ENCODE data around the gene NAA16.
"Not testable (repeated sequence)": the region's sequence is repeated elsewhere in the genome, so short reads cannot be mapped to it uniquely, and the experiment has no call there.

Gene NAA16

DNA sequence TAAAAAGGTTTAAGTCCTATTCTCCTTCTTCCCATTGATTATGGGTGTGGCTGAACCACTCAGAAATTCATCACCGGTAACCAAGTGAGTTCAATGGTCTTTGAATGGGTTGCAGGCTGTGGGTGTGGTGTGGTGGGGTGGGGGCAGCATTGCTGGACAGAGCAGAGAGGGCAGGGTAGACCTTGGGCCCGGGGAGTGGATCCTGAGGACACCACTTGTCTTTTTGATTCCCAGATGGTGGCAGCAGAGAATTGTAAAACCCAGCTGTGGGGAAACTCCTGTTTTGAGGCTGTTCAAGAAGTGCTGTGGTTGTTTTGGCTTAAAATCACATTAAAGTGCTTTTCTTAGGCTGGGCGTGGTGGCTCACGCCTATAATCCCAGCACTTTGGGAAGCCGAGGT is 100.5 kb downstream of the NAA16 start:
- H3K4me3 ChIP-seq (replicated peaks; ENCODE audit: low read depth, low read length) = no peak overlapping the region
- no peak for DNase-seq (ENCODE audit: extremely low read depth, low read depth)
- TF ChIP-seq, protein P1, sequence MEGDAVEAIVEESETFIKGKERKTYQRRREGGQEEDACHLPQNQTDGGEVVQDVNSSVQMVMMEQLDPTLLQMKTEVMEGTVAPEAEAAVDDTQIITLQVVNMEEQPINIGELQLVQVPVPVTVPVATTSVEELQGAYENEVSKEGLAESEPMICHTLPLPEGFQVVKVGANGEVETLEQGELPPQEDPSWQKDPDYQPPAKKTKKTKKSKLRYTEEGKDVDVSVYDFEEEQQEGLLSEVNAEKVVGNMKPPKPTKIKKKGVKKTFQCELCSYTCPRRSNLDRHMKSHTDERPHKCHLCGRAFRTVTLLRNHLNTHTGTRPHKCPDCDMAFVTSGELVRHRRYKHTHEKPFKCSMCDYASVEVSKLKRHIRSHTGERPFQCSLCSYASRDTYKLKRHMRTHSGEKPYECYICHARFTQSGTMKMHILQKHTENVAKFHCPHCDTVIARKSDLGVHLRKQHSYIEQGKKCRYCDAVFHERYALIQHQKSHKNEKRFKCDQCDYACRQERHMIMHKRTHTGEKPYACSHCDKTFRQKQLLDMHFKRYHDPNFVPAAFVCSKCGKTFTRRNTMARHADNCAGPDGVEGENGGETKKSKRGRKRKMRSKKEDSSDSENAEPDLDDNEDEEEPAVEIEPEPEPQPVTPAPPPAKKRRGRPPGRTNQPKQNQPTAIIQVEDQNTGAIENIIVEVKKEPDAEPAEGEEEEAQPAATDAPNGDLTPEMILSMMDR (IDR thresholded peaks at IDR 0.05; ENCODE audit: low read depth, low read length, missing control alignments) = peak; percentile 28

DNA sequence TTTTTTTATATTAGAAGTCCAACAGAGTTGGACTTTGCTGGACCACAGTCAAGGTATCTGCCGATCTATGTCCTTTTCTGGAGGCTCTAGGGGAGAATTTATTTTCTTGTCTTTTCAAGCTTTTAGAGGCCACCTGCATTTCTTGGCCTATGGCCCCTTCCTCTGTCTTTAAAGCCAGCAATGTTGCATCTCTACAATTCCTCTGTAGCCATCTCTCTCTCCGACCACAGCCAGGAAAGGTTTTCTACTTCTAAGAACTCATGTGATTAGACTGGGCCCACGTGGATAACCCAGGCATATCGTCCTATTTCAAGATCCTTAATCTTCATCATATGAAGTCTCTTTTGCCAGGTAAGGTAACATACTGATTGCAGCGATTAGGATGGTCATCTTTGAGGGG is 102.8 kb downstream of the NAA16 start:
- TF ChIP-seq, protein P1 (IDR thresholded peaks at IDR 0.05; ENCODE audit: low read depth, low read length, missing control alignments) = no peak
- H3K4me3 ChIP-seq (replicated peaks; ENCODE audit: low read depth, low read length) = no peak overlapping the region
- no peak for DNase-seq (ENCODE audit: extremely low read depth, low read depth)

DNA sequence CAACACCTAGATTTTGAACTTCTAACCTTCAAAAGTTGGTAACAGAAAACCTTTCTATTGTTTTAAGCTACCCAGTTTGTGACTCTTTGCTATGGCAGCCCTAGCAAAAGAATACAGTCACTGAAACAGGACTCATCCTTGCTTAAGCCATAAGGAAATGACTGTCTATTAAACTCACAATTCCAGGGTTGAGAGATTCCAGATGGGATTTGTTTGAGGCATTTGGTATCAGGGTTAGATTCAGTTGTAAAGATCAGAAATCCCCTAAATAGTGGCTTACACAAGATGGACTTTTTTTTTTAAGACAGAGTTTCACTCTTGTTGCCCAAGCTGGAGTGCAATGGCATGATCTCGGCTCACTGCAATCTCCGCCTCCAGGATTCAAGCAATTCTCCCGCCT is 105.2 kb downstream of the NAA16 start:
- TF ChIP-seq, protein P1 (IDR thresholded peaks at IDR 0.05; ENCODE audit: low read depth, low read length, missing control alignments) = no peak
- no peak for DNase-seq (ENCODE audit: extremely low read depth, low read depth)
- no peak overlapping the region for H3K4me3 ChIP-seq (replicated peaks; ENCODE audit: low read depth, low read length)

GRCh38 chr13:41418027-41418426 is 107.0 kb downstream of the NAA16 start:
- TF ChIP-seq, protein P1 (IDR thresholded peaks at IDR 0.05; ENCODE audit: low read depth, low read length, missing control alignments) = no peak
- no peak overlapping the region for H3K4me3 ChIP-seq (replicated peaks; ENCODE audit: low read depth, low read length)
- DNase-seq (ENCODE audit: extremely low read depth, low read depth) = peak; percentile 76

- no peak overlapping the region for H3K4me3 ChIP-seq (replicated peaks; ENCODE audit: low read depth, low read length)
- DNase-seq (ENCODE audit: extremely low read depth, low read depth) = no peak
- TF ChIP-seq, protein P1 (IDR thresholded peaks at IDR 0.05; ENCODE audit: low read depth, low read length, missing control alignments) = no peak
Measured at GRCh38 chr13:41418731-41419130, 107.7 kb downstream of the NAA16 start.

DNA sequence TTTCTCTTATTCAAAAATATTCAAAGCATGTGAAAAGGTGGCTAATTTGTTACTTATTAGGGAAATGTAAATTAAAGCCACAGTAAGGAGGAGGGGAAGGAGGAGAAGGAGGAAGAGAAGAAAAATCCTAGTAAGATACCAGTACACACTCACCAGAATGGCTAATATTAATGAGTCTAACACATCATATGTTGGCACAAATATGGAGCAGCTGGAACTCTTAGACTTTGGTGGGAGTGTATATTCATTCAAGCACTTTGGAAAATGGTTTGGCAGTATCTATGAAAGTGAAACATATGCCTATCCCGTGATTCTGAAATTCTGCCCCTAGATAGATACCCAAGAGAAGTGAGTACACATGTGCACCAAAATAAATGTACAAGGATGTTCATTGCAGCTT is 108.1 kb downstream of the NAA16 start:
- TF ChIP-seq, protein P1 (IDR thresholded peaks at IDR 0.05; ENCODE audit: low read depth, low read length, missing control alignments) = no peak
- H3K4me3 ChIP-seq (replicated peaks; ENCODE audit: low read depth, low read length) = no peak overlapping the region
- no peak for DNase-seq (ENCODE audit: extremely low read depth, low read depth)

- H3K4me3 ChIP-seq (replicated peaks; ENCODE audit: low read depth, low read length) = no peak overlapping the region
- TF ChIP-seq, protein P1 (IDR thresholded peaks at IDR 0.05; ENCODE audit: low read depth, low read length, missing control alignments) = no peak
- DNase-seq (ENCODE audit: extremely low read depth, low read depth) = no peak
Measured at GRCh38 chr13:41420146-41420545, 109.1 kb downstream of the NAA16 start.

- H3K4me3 ChIP-seq (replicated peaks; ENCODE audit: low read depth, low read length) = not testable (repeated sequence)
Measured at GRCh38 chr13:41421330-41421729, 110.3 kb downstream of the NAA16 start.

DNA sequence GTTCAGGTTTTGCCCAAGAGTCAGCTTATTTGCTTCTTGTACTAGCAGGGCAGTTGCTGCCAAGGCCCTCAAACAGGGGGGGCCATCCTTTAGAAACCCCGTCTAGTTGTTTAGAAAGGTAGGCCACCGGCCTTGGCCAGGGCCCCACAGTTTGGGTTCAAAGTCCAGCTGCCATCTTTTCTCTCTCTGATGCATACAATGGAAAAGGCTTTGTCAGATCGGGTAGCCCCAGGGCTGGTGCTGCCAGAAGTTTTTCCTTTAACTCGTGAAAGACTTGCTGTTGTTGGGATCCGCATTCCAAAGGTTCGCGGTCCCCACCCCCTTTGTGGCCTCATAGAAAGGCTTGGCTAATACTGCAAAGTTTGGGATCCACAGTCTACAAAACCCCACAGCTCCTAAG is 110.9 kb downstream of the NAA16 start:
- H3K4me3 ChIP-seq (replicated peaks; ENCODE audit: low read depth, low read length); DNase-seq (ENCODE audit: extremely low read depth, low read depth): not testable (repeated sequence)

More at GRCh38 chr13:41421330-41421729, 110.3 kb downstream of the NAA16 start:
- not testable (repeated sequence) for DNase-seq (ENCODE audit: extremely low read depth, low read depth)

GRCh38 chr13:41423259-41423658 is 112.2 kb downstream of the NAA16 start:
- not testable (repeated sequence) for H3K4me3 ChIP-seq (replicated peaks; ENCODE audit: low read depth, low read length); DNase-seq (ENCODE audit: extremely low read depth, low read depth)

GRCh38 chr13:41424675-41425074 is 113.6 kb downstream of the NAA16 start:
- not testable (repeated sequence) for DNase-seq (ENCODE audit: extremely low read depth, low read depth); H3K4me3 ChIP-seq (replicated peaks; ENCODE audit: low read depth, low read length)
